Measurements from ENCODE around the gene GUCY1B1.
A peak's percentile ranks its signal among the peaks of the same experiment; 100 is the strongest.

Gene GUCY1B1

DNA sequence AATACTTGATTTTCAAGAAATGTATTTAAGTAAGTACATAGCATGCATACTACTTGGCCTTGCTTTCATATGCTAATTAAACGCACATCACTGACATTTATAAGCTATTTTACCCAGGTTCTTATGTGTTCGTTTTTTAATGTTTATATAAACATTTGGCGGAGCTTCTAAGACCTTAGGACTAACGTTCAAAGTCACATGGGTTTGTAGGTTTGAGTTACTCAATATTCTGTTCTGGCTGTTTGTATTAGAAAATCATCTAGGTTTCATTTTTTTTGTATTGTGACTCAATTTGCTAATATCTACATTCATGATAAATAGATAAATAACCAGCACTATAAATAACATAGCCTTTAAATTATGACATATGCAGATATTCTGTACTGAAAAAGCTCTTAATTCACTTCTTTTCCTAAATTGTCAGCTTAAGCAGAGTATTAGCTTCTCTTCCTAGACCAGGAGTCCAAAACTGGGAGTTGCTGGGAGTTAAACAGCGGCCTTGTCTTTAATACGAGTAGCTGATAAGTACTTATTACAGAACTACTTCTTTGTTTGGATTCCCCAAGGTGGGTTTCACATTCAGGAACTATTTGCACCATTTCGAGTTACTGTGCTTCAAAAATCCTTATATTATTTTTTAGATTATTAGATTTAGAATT, 42.0 kb downstream of the GUCY1B1 start:
- DNase-seq, result no peak

- no peak for DNase-seq
Measured at GRCh38 chr4:155802190-155802959, 43.6 kb downstream of the GUCY1B1 start.

DNA sequence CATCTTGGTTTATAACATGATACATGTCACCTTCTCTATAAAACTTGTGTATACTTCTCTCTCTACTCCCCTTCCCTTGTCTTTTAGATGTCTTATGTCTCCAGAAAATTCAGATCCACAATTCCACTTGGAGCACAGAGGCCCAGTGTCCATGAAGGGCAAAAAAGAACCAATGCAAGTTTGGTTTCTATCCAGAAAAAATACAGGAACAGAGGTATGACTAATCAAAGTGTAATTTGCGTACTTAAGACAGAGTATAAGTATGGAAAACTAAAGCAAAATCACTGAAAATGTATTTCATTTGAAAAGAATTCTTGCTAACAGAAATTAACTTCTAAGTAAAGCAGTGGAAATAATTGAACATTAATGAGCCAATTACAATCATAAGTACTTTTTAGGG, 46.2 kb downstream of the GUCY1B1 start:
- no peak for DNase-seq

DNA sequence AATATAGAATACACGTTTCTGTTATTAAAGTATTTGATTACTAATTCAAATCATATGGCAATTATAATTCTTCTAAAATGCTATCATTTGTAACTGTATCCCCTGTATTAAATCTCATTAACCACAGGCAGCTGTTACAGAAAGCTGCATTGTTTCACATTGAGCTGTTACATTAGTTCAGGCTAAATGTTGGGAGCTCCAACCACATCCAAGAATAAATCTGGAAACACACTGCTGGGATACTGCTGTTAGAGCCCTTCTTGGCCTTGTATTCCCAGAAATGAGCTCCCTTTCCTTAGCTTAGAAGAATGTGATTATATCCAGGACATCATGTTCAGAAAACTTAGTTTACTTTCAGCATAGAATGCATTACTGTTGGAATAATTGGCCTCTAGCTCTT, 48.2 kb downstream of the GUCY1B1 start:
- DNase-seq, result no peak

DNA sequence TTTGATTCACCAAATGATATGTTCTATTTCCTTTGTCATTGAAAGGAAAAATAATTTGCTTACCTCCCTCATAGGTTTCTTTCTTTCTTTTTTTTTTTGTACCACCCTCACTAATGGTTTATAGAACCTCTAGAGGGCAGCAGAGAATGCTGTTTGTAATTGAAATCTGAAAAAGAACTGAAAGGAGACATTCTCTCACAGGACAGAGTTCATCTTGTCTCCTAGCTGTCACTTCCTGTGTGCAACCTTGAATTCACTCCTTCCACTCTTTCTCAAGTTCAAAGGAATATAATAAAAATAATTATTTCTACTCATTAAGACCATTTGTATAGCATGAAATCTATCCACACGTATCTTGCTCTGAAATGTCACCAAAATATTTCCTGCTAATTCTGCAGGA, 51.0 kb downstream of the GUCY1B1 start:
- DNase-seq, result peak; percentile 40

GRCh38 chr4:155811083-155811482, 52.3 kb downstream of the GUCY1B1 start:
- no peak for DNase-seq

DNA sequence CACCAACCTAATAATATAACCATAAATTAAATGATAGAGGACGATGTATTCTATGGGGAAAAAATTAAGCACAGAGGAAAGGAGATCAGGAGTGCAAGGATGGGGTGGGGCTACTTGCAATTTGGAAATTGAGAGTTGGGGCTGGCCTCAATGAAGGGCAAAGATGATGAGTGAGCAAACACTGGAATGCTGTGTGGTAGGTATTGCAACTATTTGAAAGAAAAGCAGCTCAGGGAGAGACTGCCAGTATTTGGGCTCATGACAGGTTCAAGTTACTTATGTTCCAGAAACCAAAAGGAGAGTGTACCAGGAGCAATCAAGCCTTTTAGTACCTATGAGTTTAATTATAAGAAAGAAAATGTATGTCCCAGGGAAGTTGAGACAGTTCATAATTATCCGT, 59.8 kb downstream of the GUCY1B1 start:
- DNase-seq, result no peak

- DNase-seq, result no peak
Measured at GRCh38 chr4:155819066-155819465, 60.2 kb downstream of the GUCY1B1 start.

- no peak for DNase-seq
Measured at GRCh38 chr4:155820887-155821518, 62.2 kb downstream of the GUCY1B1 start.

DNA sequence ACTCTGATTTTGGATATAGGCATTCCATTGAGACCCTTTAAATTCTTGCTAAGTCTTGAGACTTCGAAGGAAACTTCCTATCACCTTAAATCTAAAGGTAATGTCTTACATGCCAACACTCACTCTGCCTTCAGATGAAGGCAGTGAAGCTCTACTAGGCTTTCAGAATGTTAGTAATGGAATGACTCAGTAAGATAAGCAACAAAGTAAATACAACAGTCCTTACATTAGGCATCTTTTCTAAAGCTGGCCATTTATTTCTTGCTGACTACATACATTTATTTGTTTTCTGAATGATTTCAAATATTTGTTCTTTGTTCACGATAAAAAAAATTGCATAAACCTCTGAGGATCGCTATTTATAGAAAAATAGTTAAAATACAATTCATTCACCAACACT, 63.8 kb downstream of the GUCY1B1 start:
- DNase-seq, result no peak

- no peak for DNase-seq
Measured at GRCh38 chr4:155828628-155829027, 69.8 kb downstream of the GUCY1B1 start.

- DNase-seq, result no peak
Measured at GRCh38 chr4:155832664-155833063, 73.8 kb downstream of the GUCY1B1 start.

GRCh38 chr4:155837203-155837796, 78.5 kb downstream of the GUCY1B1 start:
- DNase-seq, result no peak

GRCh38 chr4:155842080-155842479, 83.3 kb downstream of the GUCY1B1 start:
- no peak for DNase-seq

DNA sequence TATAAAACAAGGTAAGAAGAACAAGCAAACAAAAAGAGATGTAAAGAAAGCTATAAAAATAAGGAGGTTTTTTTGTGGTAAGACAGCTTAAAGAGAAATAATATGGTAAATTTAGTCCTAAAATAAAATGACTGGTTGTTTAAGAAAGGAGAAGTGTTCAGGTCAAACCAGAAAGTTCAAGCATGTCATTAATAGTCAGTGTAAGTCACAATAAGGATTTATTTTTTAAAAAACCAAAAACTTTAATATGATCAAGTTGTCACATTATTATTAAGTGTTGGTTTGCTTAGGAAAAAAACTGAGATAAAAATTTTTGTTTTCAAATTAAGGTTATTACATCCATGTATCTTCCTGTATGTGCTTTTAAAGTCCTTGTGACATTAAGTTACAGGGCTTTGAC, 88.1 kb downstream of the GUCY1B1 start:
- DNase-seq, result no peak

GRCh38 chr4:155849042-155849441, 90.2 kb downstream of the GUCY1B1 start:
- no peak for DNase-seq

GRCh38 chr4:155853189-155853588, 94.4 kb downstream of the GUCY1B1 start:
- DNase-seq, result no peak

DNA sequence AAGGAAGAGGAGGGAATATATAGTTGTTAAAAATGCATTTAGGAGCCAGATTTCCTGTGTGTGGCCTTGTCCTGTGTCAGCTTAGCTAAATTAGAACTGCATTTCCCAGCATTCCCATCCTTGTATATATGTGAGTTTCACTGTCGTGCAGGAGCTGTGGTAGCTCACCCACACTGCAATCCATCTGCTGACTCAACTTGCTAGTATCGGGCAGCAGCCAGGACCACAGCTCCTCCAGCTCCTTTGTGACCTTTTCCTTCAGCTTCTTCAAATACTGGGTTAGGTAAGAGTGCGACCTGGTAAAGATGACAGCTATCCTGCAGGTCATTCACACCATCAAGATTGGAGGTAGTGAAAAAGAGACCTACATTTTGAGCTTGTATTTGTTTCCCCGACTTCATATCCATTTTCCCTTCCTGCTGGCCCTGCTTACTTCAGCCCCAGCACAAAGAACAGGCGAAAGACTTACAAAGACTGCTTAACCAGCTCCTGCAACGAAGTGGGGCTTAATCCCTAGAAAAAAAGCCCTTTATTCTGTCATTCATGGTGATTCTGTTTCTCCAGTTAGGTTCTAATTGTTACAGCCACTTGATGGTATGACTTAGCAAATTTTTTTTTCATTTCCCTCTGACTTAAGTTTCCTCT, 95.9 kb downstream of the GUCY1B1 start:
- DNase-seq, result no peak

DNA sequence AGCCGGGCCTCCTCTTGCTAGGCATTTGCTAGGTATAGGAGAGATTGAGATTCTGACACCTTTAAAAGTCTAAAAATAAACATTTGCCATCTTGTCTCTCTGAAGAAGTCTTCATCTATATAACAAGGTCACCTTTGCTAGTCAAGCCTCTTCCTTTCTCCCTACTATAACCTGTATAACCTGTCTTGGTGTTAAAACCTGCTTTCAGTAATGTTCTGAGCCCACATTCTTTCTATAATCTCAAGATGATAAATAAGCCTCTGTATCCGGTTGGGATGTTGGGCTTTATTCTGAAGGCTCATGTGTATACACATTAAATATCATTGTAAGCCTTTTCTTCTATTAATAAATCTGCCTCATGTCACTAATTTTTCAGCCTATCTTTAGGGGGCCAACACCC, 97.1 kb downstream of the GUCY1B1 start:
- DNase-seq, result no peak

Data from CD4-positive, alpha-beta T cell treated with Interleukin-4 for 4 hours (primary cell).